ENCODE data around the gene ERCC8.
"Not testable (repeated sequence)": the region's sequence is repeated elsewhere in the genome, so short reads cannot be mapped to it uniquely, and the experiment has no call there.

Gene ERCC8

DNA sequence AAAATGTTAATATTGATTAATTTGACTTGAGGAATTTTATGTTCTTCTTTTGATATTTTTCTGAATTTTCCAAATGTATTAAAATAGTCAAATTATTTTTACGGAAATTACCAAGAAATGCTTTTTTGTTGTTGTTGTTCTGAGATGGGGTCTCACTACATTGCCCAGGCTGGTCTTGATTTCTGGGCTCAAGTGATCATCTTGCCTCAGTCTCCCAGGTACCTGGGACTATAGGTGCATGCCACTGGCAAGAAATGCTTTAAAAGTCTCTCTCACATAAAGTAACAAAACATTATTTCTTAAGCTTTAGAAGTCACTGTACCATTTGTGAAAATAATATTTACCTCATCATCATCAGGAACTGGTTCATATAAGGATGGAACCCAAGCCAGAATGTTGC, 57.8 kb downstream of the ERCC8 start:
- H3K79me2 ChIP-seq (ENCODE audit: insufficient read depth, low read depth): no peaks in the 10 kb centered on the region
- no peak for TF ChIP-seq CTCF (conservative IDR thresholded peaks at IDR 0.05; ENCODE audit: low read depth, low read length)
- no peak overlapping the region for H3K4me3 ChIP-seq (IDR thresholded peaks at IDR 0.05; ENCODE audit: insufficient read depth, low read depth, low read length)
- H3K4me2 ChIP-seq: no peak overlapping the region
- H2AFZ ChIP-seq (ENCODE audit: low read depth): no peak overlapping the region
- no peaks in the 10 kb centered on the region for H4K20me1 ChIP-seq (ENCODE audit: insufficient read depth)
- no peaks in the 10 kb centered on the region for H3K36me3 ChIP-seq (ENCODE audit: insufficient read depth)
- H3K9ac ChIP-seq: no peak overlapping the region
- no peaks in the 10 kb centered on the region for H3K27me3 ChIP-seq (ENCODE audit: insufficient read depth, low read depth)
- H3K27ac ChIP-seq: no peak overlapping the region
- no peaks in the 10 kb centered on the region for H3K4me1 ChIP-seq (ENCODE audit: low read depth, poor library complexity, severe bottlenecking)

DNA sequence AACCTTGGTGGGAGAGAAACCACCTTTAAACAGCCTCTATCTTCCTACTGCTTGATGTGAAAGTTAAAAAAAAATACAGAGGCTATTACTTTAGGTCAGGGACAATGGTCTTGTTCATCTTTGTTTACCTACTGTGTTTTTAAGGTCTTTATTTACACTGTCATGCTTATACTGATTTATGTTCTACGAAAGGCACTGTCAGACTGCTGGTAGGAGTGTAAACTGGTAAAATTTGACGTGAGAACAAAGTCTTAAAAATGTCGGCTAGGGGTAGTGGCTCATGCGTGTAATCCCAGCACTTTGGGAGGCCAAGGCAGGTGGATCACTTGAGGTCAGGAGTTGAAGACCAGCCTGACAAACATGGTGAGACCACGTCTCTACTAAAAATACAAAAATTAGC, 58.7 kb downstream of the ERCC8 start:
- H3K9ac ChIP-seq: no peak overlapping the region

DNA sequence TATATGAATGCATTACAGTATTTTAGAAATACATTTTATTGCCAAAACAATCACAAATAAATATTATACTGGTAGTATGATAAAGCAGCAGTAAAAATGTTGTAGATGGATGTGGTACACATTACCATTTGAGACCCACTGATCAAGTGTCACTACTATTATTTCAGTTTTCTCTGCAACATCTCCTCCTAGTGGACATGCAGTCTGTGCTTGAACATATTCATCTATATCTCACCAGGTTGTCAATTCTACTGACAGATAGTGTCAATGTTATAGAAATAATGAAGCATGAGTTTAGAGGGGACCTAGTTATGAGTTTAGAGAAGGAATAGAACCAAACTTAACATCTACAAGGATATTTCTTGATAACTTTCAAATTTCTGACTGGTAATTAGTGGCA, 61.6 kb downstream of the ERCC8 start:
- no peaks in the 10 kb centered on the region for H4K20me1 ChIP-seq (ENCODE audit: insufficient read depth)
- no peak overlapping the region for H3K9ac ChIP-seq
- H3K4me2 ChIP-seq: no peak overlapping the region
- H3K27me3 ChIP-seq (ENCODE audit: insufficient read depth, low read depth): no peaks in the 10 kb centered on the region
- TF ChIP-seq CTCF (conservative IDR thresholded peaks at IDR 0.05; ENCODE audit: low read depth, low read length): peak; percentile 67
- no peak overlapping the region for H3K27ac ChIP-seq
- H3K4me1 ChIP-seq (ENCODE audit: low read depth, poor library complexity, severe bottlenecking): no peaks in the 10 kb centered on the region
- no peak overlapping the region for H3K4me3 ChIP-seq (IDR thresholded peaks at IDR 0.05; ENCODE audit: insufficient read depth, low read depth, low read length)
- H2AFZ ChIP-seq (ENCODE audit: low read depth): no peak overlapping the region
- H3K79me2 ChIP-seq (ENCODE audit: insufficient read depth, low read depth): no peaks in the 10 kb centered on the region
- no peaks in the 10 kb centered on the region for H3K36me3 ChIP-seq (ENCODE audit: insufficient read depth)

More for the DNA sequence above, 58.7 kb downstream of the ERCC8 start:
- Histone ChIP-seq H3K27me3 (ENCODE audit: insufficient read depth, low read depth) (no peaks in the 10 kb centered on the region), H3K79me2 (ENCODE audit: insufficient read depth, low read depth) (no peaks in the 10 kb centered on the region), H3K27ac (no peak overlapping the region), H3K4me2 (no peak overlapping the region), H3K36me3 (ENCODE audit: insufficient read depth) (no peaks in the 10 kb centered on the region), H3K4me3 (IDR thresholded peaks at IDR 0.05; ENCODE audit: insufficient read depth, low read depth, low read length) (no peak overlapping the region), H2AFZ (ENCODE audit: low read depth) (no peak overlapping the region), H4K20me1 (ENCODE audit: insufficient read depth) (no peaks in the 10 kb centered on the region), H3K4me1 (ENCODE audit: low read depth, poor library complexity, severe bottlenecking) (no peaks in the 10 kb centered on the region)
- no peak for TF ChIP-seq CTCF (conservative IDR thresholded peaks at IDR 0.05; ENCODE audit: low read depth, low read length)

DNA sequence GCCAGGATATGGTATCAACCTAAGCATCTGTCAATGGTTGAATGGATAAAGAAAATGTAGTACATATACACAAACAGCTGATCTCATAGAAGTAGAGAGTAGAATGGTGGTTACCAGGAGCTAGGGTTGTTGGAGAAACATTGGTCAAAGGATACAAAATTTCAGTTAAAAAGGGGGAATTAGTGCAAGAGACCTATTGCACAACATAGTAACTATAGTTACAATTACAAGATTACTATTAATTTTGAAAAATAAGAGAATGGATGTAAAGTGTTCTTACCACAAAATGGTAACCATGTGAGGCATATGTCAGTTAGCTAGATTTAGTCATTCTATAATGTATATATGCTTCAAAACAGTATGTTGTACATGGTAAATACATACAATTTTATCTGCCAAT, 72.0 kb downstream of the ERCC8 start:
- H3K27ac ChIP-seq: no peak overlapping the region
- H3K36me3 ChIP-seq (ENCODE audit: insufficient read depth): no peaks in the 10 kb centered on the region
- H3K79me2 ChIP-seq (ENCODE audit: insufficient read depth, low read depth): no peaks in the 10 kb centered on the region
- H3K4me3 ChIP-seq (IDR thresholded peaks at IDR 0.05; ENCODE audit: insufficient read depth, low read depth, low read length): no peak overlapping the region
- no peaks in the 10 kb centered on the region for H4K20me1 ChIP-seq (ENCODE audit: insufficient read depth)
- no peak overlapping the region for H2AFZ ChIP-seq (ENCODE audit: low read depth)
- H3K9ac ChIP-seq: no peak overlapping the region
- TF ChIP-seq CTCF (conservative IDR thresholded peaks at IDR 0.05; ENCODE audit: low read depth, low read length): no peak
- H3K4me2 ChIP-seq: no peak overlapping the region
- no peaks in the 10 kb centered on the region for H3K27me3 ChIP-seq (ENCODE audit: insufficient read depth, low read depth)
- no peaks in the 10 kb centered on the region for H3K4me1 ChIP-seq (ENCODE audit: low read depth, poor library complexity, severe bottlenecking)

GRCh38 chr5:60870857-60871256, 74.0 kb downstream of the ERCC8 start:
- TF ChIP-seq CTCF (conservative IDR thresholded peaks at IDR 0.05; ENCODE audit: low read depth, low read length): no peak
- Histone ChIP-seq H3K27me3 (ENCODE audit: insufficient read depth, low read depth) (no peaks in the 10 kb centered on the region), H3K4me3 (IDR thresholded peaks at IDR 0.05; ENCODE audit: insufficient read depth, low read depth, low read length) (no peak overlapping the region), H3K9ac (no peak overlapping the region), H3K27ac (no peak overlapping the region), H4K20me1 (ENCODE audit: insufficient read depth) (no peaks in the 10 kb centered on the region), H2AFZ (ENCODE audit: low read depth) (no peak overlapping the region), H3K36me3 (ENCODE audit: insufficient read depth) (no peaks in the 10 kb centered on the region), H3K79me2 (ENCODE audit: insufficient read depth, low read depth) (no peaks in the 10 kb centered on the region), H3K4me2 (no peak overlapping the region), H3K4me1 (ENCODE audit: low read depth, poor library complexity, severe bottlenecking) (no peaks in the 10 kb centered on the region)

- not testable (repeated sequence) for H4K20me1 ChIP-seq (ENCODE audit: insufficient read depth); H3K27ac ChIP-seq; H3K27me3 ChIP-seq (ENCODE audit: insufficient read depth, low read depth); H3K79me2 ChIP-seq (ENCODE audit: insufficient read depth, low read depth); H3K9ac ChIP-seq; H3K4me2 ChIP-seq; H2AFZ ChIP-seq (ENCODE audit: low read depth); H3K36me3 ChIP-seq (ENCODE audit: insufficient read depth); H3K4me3 ChIP-seq (IDR thresholded peaks at IDR 0.05; ENCODE audit: insufficient read depth, low read depth, low read length); H3K4me1 ChIP-seq (ENCODE audit: low read depth, poor library complexity, severe bottlenecking)
Measured at GRCh38 chr5:60860572-60860971, 84.3 kb downstream of the ERCC8 start.

All from KMS-11 (cell line).